GM19043 (cell line): ENCODE measurements around the gene ALDH1L1.

ENCODE experiments used
- ATAC-seq: cut with Tn5 transposase; IDR thresholded peaks from one replicate; pipeline ENCODE4 v1.9.1; 2021; ENCODE audit warnings: low read depth; ENCODE audit not compliant: unreplicated experiment

Gene ALDH1L1

DNA sequence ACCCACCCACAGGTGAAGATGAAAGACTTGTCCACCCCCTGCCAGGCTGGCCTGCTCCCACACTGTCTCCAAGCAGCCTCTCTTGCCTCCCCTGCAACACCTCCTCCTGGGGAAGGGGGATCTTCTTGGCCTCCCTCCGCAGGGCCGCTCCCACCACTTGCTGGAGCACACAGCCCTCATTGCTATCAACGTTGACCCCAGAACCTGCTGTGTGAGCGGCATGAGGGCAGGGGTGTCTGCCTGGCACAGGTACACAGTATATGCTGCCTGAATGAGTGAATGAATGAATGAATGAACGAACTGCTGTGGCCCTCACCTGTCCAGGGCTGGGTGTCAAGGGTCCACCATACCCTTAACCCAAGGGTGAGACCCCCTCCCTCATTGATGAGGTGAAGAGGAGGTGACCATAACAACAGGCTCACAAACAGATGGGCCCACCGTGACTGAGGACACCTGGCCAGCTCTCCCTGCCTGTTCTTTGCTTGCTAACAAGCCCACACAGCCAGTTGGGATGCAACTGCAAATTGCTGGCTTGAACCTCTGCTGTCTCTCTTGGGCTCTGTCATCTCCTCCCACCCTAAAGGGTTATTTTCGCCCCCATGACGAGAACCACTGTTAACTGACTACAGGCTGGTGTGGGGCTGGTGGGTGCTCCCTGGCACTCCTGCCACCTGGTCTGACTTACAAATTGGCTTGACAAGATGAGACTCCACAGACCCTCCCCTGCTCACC lies 118.9 kb downstream of the ALDH1L1 start:
- ATAC-seq = no peak

DNA sequence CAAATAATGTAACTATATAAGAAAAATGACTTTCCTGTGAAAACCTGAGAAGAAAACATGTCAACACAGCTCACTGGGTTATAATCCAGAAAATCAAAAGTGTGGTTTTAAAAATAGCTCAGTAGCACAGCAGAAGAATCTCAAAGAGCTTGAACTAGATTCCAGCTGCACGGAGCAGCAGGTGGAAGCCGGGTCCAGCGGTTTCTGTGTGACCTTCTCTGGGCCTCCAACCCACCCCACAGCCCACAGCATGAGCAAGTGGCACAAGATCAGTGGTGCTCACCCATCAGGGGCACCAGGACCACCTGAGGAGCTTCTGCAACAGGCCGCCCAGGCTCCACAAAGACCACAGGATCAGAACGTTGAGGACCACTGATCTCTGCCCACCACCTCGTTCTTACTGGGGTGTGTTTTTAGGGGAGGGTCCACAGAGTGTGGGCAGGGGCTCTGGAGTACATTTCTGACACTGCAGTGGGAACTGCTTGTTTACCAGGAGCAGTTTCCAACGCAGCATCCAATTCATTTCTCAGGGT lies 119.7 kb downstream of the ALDH1L1 start:
- ATAC-seq = no peak

DNA sequence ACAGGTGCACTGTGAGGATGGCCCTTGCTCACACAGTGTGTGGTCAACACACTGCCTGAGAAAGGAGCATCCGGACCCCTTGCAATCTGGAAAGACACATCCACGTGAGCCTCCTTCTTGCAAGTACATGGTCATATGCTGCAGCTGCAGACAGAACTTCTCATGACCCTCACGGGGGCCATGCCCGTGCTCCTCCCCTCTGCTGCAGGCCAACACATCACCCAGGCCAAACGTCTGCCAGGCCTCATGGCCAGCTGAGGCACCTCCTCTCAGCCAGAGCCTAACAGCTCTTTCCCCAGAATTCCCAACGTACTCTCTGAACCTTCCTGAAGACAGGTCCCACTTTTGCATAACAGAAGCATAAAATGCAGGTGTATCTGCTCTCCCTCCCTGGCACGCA lies 121.7 kb downstream of the ALDH1L1 start:
- no peak for ATAC-seq

- ATAC-seq = no peak
Observed at GRCh38 chr3:126057936-126058335, 122.5 kb downstream of the ALDH1L1 start.

DNA sequence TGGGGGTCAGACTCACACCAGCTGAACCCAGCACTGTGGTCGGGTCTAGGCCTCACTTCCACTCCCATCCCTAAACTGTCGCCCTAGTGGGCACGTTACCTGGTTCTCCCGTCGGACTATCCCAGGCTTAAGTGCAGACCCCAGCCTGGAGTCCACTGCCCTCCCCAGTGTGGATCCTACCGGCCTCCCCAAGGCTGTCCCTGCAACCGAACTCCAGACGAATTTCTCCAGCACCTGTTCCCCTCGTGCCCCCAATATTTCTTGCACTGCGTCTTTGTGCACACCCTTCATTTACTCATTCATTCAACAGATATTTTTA lies 122.9 kb downstream of the ALDH1L1 start:
- no peak for ATAC-seq

- no peak for ATAC-seq
Observed at GRCh38 chr3:126056681-126057500, 123.5 kb downstream of the ALDH1L1 start.

- ATAC-seq = no peak
Observed at GRCh38 chr3:126056088-126056487, 124.3 kb downstream of the ALDH1L1 start.

- ATAC-seq = no peak
Observed at GRCh38 chr3:126054870-126055269, 125.5 kb downstream of the ALDH1L1 start.

- ATAC-seq = no peak
Observed at GRCh38 chr3:126053949-126054569, 126.3 kb downstream of the ALDH1L1 start.
